Measurements from ENCODE around the gene SFMBT2.
"Not testable (repeated sequence)": the region's sequence is repeated elsewhere in the genome, so short reads cannot be mapped to it uniquely, and the experiment has no call there.

The SFMBT2 gene

GRCh38 chr10:7184116-7184515 is 226.7 kb downstream of the SFMBT2 start:
- not testable (repeated sequence) for DNase-seq (ENCODE audit: low read depth)

GRCh38 chr10:7182327-7182726 is 228.5 kb downstream of the SFMBT2 start:
- not testable (repeated sequence) for DNase-seq (ENCODE audit: low read depth)

- no peak for DNase-seq (ENCODE audit: low read depth)
Measured at GRCh38 chr10:7181420-7181819, 229.4 kb downstream of the SFMBT2 start.

- no peak for DNase-seq (ENCODE audit: low read depth)
Measured at GRCh38 chr10:7179536-7179935, 231.3 kb downstream of the SFMBT2 start.

- DNase-seq (ENCODE audit: low read depth) = no peak
Measured at GRCh38 chr10:7173948-7174347, 236.9 kb downstream of the SFMBT2 start.

- DNase-seq (ENCODE audit: low read depth) = no peak
Measured at GRCh38 chr10:7171825-7172224, 239.0 kb downstream of the SFMBT2 start.

- no peak for DNase-seq (ENCODE audit: low read depth)
Measured at GRCh38 chr10:7170626-7171322, 240.1 kb downstream of the SFMBT2 start.

- no peak for DNase-seq (ENCODE audit: low read depth)
Measured at GRCh38 chr10:7168414-7168813, 242.4 kb downstream of the SFMBT2 start.

GRCh38 chr10:7165500-7166177 is 245.2 kb downstream of the SFMBT2 start:
- no peak for DNase-seq (ENCODE audit: low read depth)

- no peak for DNase-seq (ENCODE audit: low read depth)
Measured at GRCh38 chr10:7164955-7165354, 245.9 kb downstream of the SFMBT2 start.

- no peak for DNase-seq (ENCODE audit: low read depth)
Measured at GRCh38 chr10:7162331-7162730, 248.5 kb downstream of the SFMBT2 start.

- DNase-seq (ENCODE audit: low read depth) = peak; percentile 14
Measured at GRCh38 chr10:7161484-7162250, 249.2 kb downstream of the SFMBT2 start.

GRCh38 chr10:7159928-7160327 is 250.9 kb downstream of the SFMBT2 start:
- no peak for DNase-seq (ENCODE audit: low read depth)

- no peak for DNase-seq (ENCODE audit: low read depth)
Measured at GRCh38 chr10:7159517-7159916, 251.3 kb downstream of the SFMBT2 start.

GRCh38 chr10:7157091-7157490 is 253.7 kb downstream of the SFMBT2 start:
- no peak for DNase-seq (ENCODE audit: low read depth)

- DNase-seq (ENCODE audit: low read depth) = no peak
Measured at GRCh38 chr10:7153750-7154149, 257.1 kb downstream of the SFMBT2 start.

- no peak for DNase-seq (ENCODE audit: low read depth)
Measured at GRCh38 chr10:7152982-7153381, 257.9 kb downstream of the SFMBT2 start.

GRCh38 chr10:7152341-7152740 is 258.5 kb downstream of the SFMBT2 start:
- DNase-seq (ENCODE audit: low read depth) = no peak

- no peak for DNase-seq (ENCODE audit: low read depth)
Measured at GRCh38 chr10:7151538-7151937, 259.3 kb downstream of the SFMBT2 start.

GRCh38 chr10:7150349-7150748 is 260.5 kb downstream of the SFMBT2 start:
- no peak for DNase-seq (ENCODE audit: low read depth)

GRCh38 chr10:7146189-7146588 is 264.6 kb downstream of the SFMBT2 start:
- DNase-seq (ENCODE audit: low read depth) = no peak

- no peak for DNase-seq (ENCODE audit: low read depth)
Measured at GRCh38 chr10:7136016-7136415, 274.8 kb downstream of the SFMBT2 start.

- no peak for DNase-seq (ENCODE audit: low read depth)
Measured at GRCh38 chr10:7135188-7135587, 275.6 kb downstream of the SFMBT2 start.
